ENCODE data around the gene LRRC2. TPM values are rescaled to one million over a fixed set of nuclear protein-coding genes. Genes with fewer than 3 reads are reported as not detected.

LRRC2 gene
- total RNA-seq, 1 donor = 7.9 TPM

- TF ChIP-seq CTCF (IDR thresholded peaks at IDR 0.05; ENCODE audit: insufficient read depth, low read length) = no peak
- H3K4me3 ChIP-seq (ENCODE audit: low read depth, low read length) = no peak overlapping the region
- no peak for DNase-seq (ENCODE audit: low read depth)
Measured at GRCh38 chr3:46520531-46520930, 45.6 kb downstream of the LRRC2 start.

- H3K4me3 ChIP-seq (ENCODE audit: low read depth, low read length) = no peak overlapping the region
- no peak for DNase-seq (ENCODE audit: low read depth)
- TF ChIP-seq CTCF (IDR thresholded peaks at IDR 0.05; ENCODE audit: insufficient read depth, low read length) = no peak
Measured at GRCh38 chr3:46519952-46520351, 46.1 kb downstream of the LRRC2 start.

DNA sequence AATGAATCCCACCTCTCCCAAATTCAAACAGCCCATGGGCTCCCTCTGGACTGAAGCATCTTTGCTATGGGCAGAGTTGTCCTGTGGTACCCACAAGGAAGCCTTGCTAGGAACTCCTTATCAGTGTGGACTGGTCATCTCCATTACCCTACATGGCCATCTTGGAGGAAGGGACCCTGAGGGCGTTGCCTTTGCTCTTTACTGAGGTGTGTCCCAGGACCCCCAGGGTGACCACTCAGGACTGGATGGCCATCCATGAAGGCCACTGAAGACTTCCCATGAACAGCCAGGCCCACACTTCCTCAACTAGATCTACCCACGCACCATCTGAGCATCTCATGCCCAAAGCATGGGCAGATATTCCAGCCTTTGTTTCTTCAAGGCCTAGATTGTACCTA, 48.3 kb downstream of the LRRC2 start:
- H3K4me3 ChIP-seq (ENCODE audit: low read depth, low read length) = no peak overlapping the region
- DNase-seq (ENCODE audit: low read depth) = no peak
- no peak for TF ChIP-seq CTCF (IDR thresholded peaks at IDR 0.05; ENCODE audit: insufficient read depth, low read length)

- TF ChIP-seq CTCF (IDR thresholded peaks at IDR 0.05; ENCODE audit: insufficient read depth, low read length) = no peak
- H3K4me3 ChIP-seq (ENCODE audit: low read depth, low read length) = no peak overlapping the region
- DNase-seq (ENCODE audit: low read depth) = peak; percentile 65
Measured at GRCh38 chr3:46517016-46517783, 48.9 kb downstream of the LRRC2 start.

DNA sequence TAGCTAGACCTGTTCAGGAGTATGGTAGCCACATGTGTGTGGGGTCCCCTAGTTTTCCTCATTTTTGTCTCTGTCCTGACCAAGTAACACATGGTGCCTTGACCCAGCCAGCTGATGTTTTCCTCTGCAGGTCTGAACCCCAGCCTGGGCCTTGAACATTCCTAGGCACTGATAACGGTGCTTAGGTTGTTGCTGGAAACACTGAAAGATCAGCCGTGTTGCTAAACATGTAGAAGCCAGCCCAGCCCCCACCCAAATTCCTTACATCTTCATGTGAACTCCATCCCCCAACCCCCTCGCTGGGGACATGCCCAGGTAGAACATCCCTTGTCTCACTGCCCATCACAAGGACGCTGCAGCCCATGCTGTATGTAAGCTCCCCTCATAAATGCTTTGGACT, 49.6 kb downstream of the LRRC2 start:
- no peak for TF ChIP-seq CTCF (IDR thresholded peaks at IDR 0.05; ENCODE audit: insufficient read depth, low read length)
- H3K4me3 ChIP-seq (ENCODE audit: low read depth, low read length) = no peak overlapping the region

DNA sequence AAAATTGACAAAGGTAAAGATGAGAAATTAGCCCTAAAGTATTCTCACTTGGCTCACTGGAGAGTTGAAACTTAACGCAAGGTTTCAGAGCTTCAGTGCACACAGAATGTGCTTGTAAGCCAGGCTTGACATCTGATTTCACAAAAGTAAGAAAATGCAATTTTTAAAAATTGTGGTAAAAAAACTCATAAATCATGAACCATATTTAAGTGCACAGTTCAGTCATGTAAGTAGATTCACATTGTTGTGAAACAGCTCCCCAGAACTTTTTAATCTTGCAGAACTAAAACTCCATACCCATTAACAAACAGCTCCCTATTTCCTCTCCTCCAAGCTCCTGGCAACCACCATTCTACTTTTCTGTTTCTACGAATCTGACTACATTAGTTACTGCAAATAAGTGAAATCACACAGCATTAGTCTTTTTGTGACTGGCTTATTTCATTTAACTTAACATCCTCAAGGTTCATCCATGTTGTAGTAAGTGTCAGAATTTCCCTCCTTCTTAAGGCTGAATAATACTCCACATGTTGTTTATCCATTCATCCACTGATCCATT, 53.8 kb downstream of the LRRC2 start:
- no peak overlapping the region for H3K4me3 ChIP-seq (ENCODE audit: low read depth, low read length)
- TF ChIP-seq CTCF (IDR thresholded peaks at IDR 0.05; ENCODE audit: insufficient read depth, low read length) = no peak

More for the DNA sequence above, 49.6 kb downstream of the LRRC2 start:
- DNase-seq (ENCODE audit: low read depth) = no peak

More for the DNA sequence above, 53.8 kb downstream of the LRRC2 start:
- DNase-seq (ENCODE audit: low read depth) = no peak

Measured in fibroblast of the aortic adventitia (primary cell).